ENCODE results near the gene SCD.

DNA sequence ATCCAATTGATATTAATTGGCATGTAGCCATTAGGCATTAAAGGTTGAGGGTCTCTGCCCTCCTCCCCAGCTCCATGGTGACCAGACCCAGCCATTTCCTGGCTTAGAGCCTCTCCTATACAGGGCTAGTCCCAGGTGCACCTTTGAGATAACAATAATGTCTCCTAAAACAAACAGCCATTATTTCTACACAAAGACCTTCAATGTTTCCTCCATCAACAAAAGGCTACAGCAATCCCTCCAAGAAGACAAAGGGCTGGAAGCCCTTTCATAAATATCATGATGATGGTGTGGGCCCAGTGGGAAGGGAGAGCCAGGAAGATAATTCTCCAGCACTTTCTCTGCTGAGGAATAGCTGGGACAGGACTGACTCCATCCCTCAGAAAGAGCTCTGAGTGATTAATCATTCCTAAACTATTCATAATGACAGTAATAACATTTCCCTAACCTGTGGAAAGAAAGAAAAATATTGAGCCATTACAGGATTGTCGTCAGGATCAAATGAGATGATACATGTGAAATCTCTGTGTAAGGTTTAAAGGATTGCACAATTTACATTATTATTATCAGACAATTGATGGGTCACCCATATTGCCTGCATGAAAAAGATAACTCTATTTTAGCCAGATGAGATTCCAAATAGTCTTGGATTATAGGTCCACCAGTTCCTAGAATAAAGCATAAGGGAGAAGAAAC, 27.2 kb upstream of the SCD start:
- TF ChIP-seq, protein P1, sequence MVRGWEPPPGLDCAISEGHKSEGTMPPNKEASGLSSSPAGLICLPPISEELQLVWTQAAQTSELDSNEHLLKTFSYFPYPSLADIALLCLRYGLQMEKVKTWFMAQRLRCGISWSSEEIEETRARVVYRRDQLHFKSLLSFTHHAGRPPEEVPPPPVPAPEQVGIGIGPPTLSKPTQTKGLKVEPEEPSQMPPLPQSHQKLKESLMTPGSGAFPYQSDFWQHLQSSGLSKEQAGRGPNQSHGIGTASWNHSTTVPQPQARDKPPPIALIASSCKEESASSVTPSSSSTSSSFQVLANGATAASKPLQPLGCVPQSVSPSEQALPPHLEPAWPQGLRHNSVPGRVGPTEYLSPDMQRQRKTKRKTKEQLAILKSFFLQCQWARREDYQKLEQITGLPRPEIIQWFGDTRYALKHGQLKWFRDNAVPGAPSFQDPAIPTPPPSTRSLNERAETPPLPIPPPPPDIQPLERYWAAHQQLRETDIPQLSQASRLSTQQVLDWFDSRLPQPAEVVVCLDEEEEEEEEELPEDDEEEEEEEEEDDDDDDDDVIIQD (CRISPR knock-in tag; IDR thresholded peaks at IDR 0.05): no peak
- TF ChIP-seq, protein P2, sequence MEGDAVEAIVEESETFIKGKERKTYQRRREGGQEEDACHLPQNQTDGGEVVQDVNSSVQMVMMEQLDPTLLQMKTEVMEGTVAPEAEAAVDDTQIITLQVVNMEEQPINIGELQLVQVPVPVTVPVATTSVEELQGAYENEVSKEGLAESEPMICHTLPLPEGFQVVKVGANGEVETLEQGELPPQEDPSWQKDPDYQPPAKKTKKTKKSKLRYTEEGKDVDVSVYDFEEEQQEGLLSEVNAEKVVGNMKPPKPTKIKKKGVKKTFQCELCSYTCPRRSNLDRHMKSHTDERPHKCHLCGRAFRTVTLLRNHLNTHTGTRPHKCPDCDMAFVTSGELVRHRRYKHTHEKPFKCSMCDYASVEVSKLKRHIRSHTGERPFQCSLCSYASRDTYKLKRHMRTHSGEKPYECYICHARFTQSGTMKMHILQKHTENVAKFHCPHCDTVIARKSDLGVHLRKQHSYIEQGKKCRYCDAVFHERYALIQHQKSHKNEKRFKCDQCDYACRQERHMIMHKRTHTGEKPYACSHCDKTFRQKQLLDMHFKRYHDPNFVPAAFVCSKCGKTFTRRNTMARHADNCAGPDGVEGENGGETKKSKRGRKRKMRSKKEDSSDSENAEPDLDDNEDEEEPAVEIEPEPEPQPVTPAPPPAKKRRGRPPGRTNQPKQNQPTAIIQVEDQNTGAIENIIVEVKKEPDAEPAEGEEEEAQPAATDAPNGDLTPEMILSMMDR (IDR thresholded peaks at IDR 0.05 in 2 of 3, conservative IDR thresholded peaks at IDR 0.05 in 1 of 3; ENCODE audit: insufficient read depth in 2 of 3, low read depth in 1 of 3, low read length in 3 of 3): no peak
